HFF-Myc (cell line): ENCODE results near the gene NPR1.

Source experiments
- DNase-seq: peaks from one replicate; pipeline ENCODE4 v3.0.0-alpha.2; 2011; ENCODE audit warnings: low read depth; ENCODE audit errors: extremely low read depth
- H3K4me3 ChIP-seq: replicated peaks from 2 replicates; pipeline ENCODE4 v1.5.1; 2011; ENCODE audit warnings: low read depth, mild to moderate bottlenecking, control low read depth, low read length
- CTCF ChIP-seq: IDR thresholded peaks from 2 replicates; pipeline ENCODE4 v1.5.1; 2012; ENCODE audit warnings: mild to moderate bottlenecking, low read depth, low read length, control low read depth; ENCODE audit errors: missing control alignments

Gene NPR1

GRCh38 chr1:153678519-153679336, at the start of gene NPR1:
NPR1 (plus strand) TSS chr1:153678688; CDS start chr1:153679109, 421 bp downstream.
- peak within 1 kb of the TSS; percentile 21 for H3K4me3 ChIP-seq
- DNase-seq = no peak
- TF ChIP-seq CTCF = no peak

GRCh38 chr1:153629343-153629665, 49.2 kb upstream of the NPR1 start:
- DNase-seq = no peak
- no peak for TF ChIP-seq CTCF
- H3K4me3 ChIP-seq = no peak overlapping the region

- DNase-seq = no peak
- H3K4me3 ChIP-seq = no peak overlapping the region
- TF ChIP-seq CTCF = no peak
These were observed 48.5 kb upstream of the NPR1 start for GRCh38 chr1:153629971-153630370.

- DNase-seq = no peak
- no peak for TF ChIP-seq CTCF
- no peak overlapping the region for H3K4me3 ChIP-seq
These were observed 48.1 kb upstream of the NPR1 start for GRCh38 chr1:153630384-153630783.

- no peak overlapping the region for H3K4me3 ChIP-seq
- TF ChIP-seq CTCF = no peak
- no peak for DNase-seq
These were observed 47.2 kb upstream of the NPR1 start for GRCh38 chr1:153631047-153632022.

GRCh38 chr1:153633161-153633753, 45.2 kb upstream of the NPR1 start:
- TF ChIP-seq CTCF = no peak
- no peak for DNase-seq
- H3K4me3 ChIP-seq = peak overlapping the region; percentile 94
